HG03521 (cell line): ENCODE data around the gene STX8.
"Not testable (repeated sequence)": the region's sequence is repeated elsewhere in the genome, so short reads cannot be mapped to it uniquely, and the experiment has no call there.

Experiments used
- ATAC-seq: cut with Tn5 transposase; IDR thresholded peaks from one replicate; pipeline ENCODE4 v1.9.1; 2021; ENCODE audit warnings: mild to moderate bottlenecking, moderate library complexity; ENCODE audit not compliant: unreplicated experiment

The STX8 gene, protein sequence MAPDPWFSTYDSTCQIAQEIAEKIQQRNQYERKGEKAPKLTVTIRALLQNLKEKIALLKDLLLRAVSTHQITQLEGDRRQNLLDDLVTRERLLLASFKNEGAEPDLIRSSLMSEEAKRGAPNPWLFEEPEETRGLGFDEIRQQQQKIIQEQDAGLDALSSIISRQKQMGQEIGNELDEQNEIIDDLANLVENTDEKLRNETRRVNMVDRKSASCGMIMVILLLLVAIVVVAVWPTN

DNA sequence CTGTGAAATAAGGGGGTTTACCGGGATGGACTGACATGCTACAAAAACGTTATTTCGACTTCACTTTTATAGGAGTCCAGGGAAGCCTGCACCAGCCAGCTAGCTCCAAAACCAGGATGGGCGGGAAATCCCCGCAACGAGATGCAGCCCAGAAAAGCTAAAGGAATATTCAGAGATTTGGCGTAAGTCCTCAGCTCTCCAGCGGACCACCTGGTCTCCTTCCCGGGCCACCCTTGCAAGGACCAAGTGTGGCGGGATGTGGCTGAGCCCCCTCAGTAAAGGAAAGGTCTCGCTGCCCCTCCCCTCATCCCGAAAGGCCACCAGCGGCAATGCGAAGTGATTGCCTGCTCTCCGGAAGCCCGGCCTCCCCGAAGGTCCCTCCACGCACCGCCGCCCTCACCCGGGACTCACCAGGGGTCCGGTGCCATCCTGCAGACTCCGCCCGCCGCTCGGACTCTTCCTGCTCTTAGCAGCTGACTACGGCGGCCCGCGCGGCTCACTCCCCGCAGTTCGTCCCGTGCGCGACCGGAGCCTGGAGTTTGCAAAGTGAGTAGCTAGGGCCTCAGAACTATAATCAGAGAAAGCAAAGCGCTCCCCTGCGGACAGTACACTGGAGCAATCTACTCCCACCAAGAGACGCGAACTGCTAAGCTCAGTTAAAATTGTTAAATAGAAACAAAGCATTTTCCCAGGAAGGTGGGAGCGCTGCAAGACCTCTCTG is at the start of gene STX8:
Gene STX8, minus strand, starts transcription at position 440 of the 721 bp plus-strand sequence. Its CDS starts 12 bp downstream, at position 428.
- ATAC-seq, result peak; percentile 76

DNA sequence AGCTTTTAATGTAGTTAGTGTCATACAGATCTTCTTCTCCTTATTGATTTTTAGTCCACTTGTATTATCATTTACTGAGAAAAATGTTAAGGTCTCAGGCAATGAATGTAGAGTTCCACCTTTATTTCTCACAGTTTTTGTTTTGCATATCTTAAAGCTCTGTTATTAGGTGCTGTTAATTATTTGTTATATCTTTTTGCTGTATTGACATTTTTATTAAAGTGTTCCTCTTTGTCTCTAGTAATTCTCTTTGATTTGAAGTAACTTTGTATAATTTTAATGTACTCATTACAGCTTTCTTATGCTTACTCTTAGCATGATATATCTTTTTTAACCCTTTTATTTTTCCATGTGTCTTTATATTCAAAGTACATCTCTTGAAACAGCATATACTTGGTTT is 47.3 kb upstream of the STX8 start:
- ATAC-seq, result no peak

DNA sequence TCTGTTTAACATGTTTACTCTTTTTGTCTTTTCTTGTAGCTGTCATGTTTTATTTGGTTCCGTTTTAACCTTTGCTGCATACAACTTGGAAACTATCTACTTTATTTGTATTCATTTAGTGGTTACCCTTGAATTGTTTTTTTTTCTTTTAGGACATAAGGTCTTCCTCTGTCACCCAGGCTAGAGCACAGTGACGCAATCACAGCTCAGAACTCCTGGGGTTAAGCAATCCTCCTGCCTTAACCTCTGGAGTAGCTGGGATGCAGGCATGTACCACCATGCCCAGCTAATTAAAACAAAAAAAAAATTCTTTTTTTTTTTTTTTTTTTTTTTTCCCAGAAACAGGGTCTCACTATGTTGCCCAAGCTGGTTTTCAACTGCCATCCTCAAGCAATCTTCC is 39.9 kb upstream of the STX8 start:
- ATAC-seq, result no peak

DNA sequence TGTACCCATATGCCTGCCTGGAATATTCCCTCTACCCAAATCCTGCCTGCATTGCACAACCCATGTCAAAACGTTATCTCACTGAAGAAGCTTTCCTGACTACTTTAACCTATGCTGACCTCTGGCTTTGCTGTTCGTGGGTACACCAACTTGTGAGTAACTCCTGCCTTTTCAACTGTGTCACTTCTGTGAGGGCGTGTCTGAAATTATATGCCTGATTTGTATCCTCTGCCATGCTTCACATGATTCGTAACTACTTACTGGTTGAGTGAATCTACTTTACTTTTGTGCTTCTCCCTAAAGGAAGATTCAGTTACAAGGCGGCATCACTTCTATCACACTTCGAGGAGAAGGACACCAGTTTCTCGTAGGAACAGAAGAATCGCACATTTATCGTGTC is 36.4 kb upstream of the STX8 start:
- no peak for ATAC-seq

DNA sequence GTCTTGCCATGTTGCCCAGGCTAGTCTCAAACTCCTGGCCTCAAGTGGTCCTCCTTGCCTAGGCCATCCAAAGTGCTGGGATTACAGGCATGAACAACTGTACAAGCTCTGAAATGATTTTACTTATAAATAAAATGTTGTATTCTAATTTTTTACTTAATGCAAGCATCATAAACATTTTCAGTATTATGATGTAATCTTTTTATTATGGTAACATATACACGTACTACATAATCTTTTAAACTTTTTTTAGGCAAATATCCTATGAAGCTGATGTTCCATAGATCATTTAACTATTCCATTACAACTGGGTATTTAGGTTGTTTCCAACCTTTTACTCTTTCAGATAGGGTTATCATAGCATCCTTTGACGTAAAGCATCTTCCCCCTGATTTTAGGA is 35.9 kb upstream of the STX8 start:
- ATAC-seq, result no peak

DNA sequence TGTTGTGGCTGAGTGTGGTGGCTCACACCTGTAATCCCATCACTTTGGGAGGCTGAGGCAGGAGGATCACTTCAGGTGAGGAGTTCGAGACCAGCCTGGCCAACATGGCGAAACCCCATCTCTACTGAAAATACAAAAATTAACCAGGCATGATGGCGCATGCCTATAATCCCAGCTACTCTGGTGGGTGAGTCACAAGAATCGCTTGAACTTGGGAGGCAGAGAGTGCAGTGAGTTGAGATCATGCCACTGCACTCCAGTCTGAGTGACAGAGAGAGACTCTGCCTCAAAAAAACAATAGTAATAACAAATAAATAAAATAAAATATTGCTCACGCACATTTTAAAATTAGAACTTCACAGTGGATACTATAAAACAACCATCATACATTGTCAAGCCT is 31.4 kb upstream of the STX8 start:
- not testable (repeated sequence) for ATAC-seq

DNA sequence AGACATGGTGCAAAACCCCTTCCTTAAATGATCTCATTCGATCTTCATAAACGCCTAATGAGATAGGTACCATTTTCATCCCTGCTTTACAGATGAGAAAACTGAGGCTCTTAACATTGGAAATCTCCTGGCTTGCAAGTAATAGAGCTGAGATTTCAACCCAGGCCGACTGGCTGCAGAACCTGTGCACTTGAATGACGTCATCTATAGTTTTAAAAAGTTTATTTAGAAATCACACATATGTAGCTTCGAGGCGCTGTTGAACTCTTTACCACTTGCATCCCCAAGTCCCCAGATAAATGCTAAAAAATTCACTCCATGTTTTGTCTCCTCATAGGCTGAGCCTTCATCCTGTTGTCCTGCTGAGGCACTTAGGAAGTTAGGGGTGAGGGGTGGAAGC is 30.8 kb upstream of the STX8 start:
- no peak for ATAC-seq

DNA sequence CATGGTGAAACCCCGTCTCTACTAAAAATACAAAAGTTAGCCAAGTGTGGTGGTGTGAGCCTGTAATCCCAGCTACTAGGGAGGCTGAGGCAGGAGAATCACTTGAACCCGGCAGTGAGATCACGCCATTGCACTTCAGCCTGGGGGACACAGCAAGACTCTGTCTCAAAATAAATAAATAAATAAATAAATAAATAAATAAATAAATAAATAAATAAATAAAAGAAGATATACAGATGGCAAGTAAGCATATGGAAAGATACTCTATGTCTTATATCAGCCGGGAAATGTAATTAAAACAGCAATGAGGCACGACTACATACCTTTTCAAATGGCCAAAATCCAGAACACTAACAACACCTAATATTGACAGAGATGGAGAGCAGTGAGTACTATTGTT is 29.0 kb upstream of the STX8 start:
- ATAC-seq, result not testable (repeated sequence)

DNA sequence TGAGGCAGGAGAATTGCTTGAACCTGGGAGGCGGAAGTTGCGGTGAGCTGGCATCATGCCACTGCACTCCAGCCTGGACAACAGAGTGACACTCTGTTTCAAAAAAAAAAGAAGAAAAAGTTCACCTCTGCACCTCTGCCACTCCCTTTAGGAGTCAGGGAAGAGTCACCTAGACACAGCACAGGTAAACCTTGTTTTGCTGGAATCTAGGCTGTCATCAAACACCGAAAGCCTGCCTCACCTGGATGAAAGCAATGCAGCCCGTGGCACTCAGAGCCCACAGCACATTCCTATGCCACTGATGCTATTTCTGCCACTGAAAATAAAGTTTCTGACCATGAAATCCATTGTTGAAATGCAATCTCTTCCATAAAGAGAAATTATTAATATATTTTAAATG is 23.0 kb upstream of the STX8 start:
- ATAC-seq, result no peak

DNA sequence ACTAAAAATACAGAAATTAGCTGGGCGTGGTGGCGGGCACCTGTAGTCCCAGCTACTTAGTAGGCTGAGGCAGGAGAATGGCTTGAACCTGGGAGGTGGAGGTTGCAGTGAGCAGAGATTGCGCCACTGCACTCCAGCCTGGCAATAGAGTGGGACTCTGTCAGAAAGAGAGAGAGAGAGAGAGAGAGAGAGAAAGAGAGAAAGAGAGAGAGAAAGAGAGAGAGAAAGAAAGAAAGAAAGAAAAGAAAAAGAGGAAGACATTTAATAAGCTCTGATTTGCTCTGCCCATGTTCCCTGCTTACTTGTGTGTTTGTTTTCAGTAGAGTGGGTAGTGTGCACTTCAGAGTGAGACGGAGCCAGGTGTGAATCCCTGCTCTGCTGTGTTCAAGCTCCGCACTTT is 22.0 kb upstream of the STX8 start:
- ATAC-seq, result not testable (repeated sequence)

DNA sequence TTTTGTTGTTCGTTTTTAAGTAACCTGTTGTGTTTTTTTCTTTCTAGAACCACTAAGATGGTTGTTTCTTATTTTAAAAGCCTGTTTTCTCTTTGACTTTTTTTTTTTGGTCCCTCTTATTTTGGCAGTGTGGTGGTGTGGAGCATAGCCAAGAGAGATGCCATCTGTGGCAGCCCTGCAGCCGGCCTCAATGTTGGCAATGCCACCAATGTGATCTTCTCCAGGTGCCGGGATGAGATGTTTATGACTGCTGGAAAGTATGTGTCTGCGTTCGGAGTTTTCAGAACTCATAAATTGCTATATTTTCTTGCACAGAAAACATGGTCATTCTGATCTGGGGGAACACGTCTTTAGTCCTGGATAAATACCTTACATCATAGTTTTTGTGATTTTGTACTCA is 18.4 kb upstream of the STX8 start:
- ATAC-seq, result no peak

DNA sequence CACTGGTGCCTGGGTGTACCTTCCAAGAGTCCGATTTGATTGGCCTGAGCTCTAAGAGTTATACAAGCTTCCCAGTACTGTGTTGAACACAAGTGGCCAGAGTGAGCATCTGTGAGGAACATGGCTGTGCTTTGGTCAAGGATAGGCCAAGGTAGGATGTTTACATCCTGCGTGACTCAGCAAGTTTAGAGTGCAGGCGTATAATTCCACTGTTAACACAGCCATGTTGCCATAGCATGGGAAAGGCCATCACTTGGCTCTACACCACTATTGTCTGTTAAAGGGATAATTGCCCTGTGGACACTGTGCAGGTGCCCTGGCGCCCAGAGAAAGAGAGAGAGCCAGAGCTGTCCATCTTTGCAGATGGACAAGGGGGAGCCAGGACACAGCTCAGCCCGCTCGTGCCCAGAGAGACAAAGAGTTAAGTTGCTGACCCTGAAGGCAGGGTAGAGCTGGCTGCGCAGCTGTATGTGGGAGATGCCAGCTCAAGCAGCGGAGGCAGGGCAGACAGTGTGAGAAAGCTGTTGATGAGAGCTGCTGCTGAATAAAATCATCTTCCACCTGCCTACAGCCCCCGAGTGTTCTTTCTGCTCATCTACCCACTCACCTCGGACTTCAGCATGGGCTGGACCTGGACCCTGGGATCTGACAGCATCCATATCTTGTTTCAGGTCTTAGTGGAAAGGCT is 12.5 kb upstream of the STX8 start:
- no peak for ATAC-seq

DNA sequence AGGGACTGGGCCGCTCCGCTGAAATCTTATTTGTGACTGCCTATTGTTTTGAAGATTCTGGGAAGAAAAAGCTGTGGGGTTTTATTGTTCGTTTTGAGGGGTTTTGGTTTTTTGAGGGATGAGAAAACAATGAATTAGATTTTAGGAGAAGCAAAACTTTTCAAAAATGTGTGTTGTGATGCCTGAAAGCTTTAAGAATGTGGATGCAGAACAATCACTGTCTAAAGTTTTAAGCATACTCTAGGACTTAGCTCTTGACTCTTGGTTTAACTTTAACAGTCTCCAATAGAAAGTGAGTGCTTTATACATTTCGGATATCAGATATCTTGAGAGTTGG is 1.7 kb upstream of the STX8 start:
- ATAC-seq, result no peak

DNA sequence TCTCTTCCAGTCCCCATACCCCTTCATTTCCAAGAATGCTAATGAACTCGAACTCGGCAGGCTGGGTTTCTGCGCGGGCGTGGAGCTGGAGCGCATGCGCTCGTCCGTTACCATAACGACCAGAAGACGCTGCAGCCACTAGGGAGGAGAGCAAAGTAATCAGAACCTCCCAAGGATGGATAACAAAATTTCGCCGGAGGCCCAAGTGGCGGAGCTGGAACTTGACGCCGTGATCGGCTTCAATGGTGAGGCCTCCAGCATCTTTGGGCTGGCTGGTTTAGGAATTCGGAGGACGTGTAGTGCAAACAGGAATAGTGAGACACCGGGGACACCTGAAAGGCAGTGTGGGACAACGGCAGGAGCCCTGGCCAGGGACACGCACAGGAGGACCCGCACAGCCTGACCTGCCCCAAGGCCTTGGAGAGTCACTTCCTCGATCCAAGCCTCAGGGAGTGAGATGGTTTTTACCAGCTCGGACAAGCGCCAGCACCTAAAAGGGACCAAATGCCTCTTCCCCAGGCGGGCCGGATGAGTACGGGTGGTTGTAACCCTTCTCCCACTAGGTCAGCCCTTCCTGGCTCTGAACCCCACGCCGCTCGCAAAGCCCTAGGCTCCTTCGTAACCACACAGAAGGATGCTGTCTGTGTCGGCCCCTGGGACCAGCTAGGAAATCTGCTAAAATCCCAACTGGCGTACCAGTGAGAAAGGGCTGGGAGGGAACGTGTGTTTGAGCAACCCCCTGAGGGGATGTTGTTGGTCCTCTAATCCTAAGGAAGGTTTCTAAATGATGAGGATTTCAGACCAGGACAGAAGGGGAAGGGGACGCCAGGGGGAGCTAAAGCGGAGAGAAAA is 1.1 kb upstream of the STX8 start, which contains the start of gene CFAP52:
Gene CFAP52, plus strand, starts transcription at position 122 of the 852 bp plus-strand sequence. Its CDS starts 54 bp downstream, at position 176.
- no peak for ATAC-seq

DNA sequence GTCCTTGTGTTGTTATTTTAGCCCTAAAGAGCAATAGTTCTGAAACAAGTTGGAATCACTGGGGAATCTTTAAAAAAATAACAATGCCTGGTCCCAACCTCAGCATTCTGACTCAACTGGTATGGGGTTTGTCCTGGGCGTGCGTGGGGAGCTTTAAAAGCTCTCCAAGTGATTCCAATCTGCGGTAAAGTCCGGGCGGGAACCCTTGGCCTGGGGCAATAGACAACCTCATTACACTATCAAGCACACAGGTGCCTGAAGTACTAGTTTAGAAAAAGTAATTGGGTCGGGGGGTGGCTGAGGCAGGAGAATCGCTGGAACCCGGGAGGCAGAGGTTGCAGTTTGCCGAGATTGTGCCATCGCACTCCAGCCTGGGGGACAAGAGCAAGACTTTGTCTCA is 4.4 kb downstream of the STX8 start:
- no peak for ATAC-seq

DNA sequence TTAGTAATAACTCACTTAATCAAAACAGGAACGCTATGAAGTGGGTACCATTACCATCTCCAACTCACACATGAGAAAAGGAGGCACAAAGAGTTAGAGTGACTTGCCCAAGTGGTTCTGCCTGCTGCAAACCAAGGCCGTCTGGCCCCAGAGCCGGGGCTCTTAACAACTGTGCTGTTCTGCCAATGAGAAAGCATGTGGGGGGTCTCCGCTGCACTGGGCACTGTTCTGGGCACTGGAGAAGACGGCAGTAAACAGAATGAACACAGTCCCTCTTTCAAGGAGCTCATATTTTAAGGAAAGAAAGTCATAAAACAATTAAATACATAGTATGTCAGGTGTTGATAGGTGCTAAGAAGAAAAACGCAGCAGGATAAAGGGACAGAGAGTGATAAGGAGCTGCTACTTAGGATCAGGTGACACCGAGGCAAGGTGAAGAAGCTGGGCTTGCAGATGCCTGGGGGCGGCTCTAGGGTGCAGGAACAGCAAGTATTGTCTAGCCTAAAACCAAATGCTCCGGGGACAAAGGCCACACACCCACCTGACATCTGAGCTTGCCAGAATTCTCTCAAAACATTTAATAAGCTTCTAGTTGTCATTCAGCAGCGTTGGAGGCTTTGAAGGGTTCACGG is 6.5 kb downstream of the STX8 start:
- no peak for ATAC-seq

DNA sequence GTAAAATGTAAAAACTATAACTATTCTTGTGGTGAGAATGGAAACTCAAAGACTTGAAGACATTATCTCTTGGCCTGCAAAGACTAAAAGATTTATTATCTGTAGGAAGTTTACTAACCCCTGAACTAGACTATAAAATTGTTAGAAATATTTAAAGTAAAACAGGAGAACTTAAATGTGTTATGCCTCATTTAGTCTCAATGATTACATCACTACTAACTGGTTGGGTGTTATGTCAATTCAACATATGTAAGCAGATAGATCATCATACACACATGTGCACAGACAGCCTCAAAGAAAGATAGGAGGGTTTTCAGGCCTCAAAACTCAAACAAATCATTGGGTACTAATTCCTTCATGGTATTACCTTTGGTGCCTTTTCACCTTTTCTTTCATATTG is 7.6 kb downstream of the STX8 start:
- no peak for ATAC-seq

DNA sequence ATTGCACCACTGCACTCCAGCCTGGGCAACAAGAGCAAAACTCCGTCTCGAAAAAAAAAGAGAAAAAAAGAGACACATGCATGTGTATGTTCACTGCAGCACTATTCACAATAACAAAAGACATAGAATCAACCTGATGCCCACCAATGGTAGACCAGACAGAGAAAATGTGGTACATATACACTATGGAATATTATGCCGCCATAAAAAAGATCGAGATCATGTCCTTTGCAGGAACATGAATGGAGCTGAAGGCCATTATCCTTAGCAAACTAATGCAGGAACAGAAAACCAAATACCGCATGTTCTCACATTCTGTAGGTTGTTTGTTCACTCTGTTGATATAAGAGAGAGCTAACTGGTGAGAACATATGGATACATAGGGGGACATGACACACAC is 8.9 kb downstream of the STX8 start:
- not testable (repeated sequence) for ATAC-seq

DNA sequence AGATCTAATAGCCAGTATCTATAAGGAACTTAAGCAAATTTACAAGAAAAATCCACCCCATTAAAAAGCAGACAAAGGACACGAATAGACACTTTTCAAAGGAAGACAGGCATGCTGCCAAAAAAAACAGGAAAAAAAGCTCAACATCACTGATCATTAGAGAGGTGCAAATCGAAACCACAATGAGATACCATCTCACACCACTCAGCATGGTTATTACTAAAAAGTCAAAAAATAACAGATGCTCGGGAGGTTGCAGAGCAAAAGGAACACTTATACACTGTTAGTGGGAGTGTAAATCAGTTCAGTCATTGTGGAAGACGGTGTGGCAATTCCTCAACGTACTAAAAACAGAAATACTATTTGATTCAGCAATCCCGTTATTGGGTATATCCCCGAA is 9.6 kb downstream of the STX8 start:
- ATAC-seq, result no peak

DNA sequence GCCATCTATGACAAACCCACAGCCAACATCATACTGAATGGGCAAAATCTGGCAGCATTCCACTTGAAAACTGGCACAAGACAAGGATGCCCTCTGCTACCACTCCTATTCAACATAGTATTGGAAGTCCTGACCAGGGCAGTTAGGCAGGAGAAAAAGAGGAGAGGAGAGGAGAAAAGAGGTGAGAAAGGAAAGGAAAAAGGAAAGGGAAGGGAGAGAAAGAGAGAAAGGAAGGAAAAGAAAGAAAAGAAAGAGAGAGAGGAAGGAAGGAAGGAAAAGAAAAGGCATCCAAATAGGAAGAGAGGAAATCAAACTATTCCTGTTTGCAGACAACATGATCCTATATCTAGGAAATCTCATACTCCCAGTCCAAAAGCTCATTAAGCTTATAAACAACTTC is 11.5 kb downstream of the STX8 start:
- ATAC-seq, result no peak

DNA sequence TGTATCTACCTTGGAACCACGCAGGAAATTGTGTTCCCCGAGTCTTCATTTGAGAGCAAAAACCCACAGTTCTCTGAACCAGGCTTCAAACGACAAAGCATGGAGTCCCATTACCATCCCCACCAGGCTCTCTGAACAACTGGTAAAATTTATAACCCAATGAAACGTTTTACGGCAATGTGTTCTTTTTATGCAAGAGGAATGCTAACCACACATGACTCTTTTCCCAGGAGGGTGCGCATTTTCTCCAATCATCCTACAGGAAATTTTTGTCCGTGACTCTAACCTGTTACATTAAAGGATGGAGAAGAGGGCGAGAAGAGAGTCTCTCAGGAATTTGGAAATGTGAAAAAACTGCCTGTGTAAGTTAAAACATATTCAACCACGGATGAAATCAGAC is 17.8 kb downstream of the STX8 start:
- no peak for ATAC-seq
